HepG2 (cell line): ENCODE data around the gene WNT9A.

Experiments used
- NFIB ChIP-seq: sonication (generic); formaldehyde crosslinking; IDR thresholded peaks from 2 replicates; pipeline ENCODE4 v1.9.0; 2021; ENCODE audit warnings: missing genetic modification reagents, mild to moderate bottlenecking, borderline replicate concordance
- THAP11 ChIP-seq: IDR thresholded peaks from 2 replicates; pipeline ENCODE4 v1.6.1; 2016; ENCODE audit warnings: missing biosample characterization, missing genetic modification reagents
- U2AF1 ChIP-seq: fragments of 200-400 bp; formaldehyde crosslinking; optimal IDR thresholded peaks from 2 replicates; pipeline ENCODE3; 2017; ENCODE audit warnings: mild to moderate bottlenecking, low read depth, low read length
- ZNF326 ChIP-seq: sonication (generic); formaldehyde crosslinking; IDR thresholded peaks from 2 replicates; pipeline ENCODE4 v1.4.0; 2020; ENCODE audit warnings: missing genetic modification reagents, borderline replicate concordance
- TF ChIP-seq, protein P1 (sequence below): sonication (generic); formaldehyde crosslinking; IDR thresholded peaks from 2 replicates; pipeline ENCODE4 v1.5.0; 2020; ENCODE audit warnings: mild to moderate bottlenecking, missing genetic modification reagents, moderate library complexity

DNA sequence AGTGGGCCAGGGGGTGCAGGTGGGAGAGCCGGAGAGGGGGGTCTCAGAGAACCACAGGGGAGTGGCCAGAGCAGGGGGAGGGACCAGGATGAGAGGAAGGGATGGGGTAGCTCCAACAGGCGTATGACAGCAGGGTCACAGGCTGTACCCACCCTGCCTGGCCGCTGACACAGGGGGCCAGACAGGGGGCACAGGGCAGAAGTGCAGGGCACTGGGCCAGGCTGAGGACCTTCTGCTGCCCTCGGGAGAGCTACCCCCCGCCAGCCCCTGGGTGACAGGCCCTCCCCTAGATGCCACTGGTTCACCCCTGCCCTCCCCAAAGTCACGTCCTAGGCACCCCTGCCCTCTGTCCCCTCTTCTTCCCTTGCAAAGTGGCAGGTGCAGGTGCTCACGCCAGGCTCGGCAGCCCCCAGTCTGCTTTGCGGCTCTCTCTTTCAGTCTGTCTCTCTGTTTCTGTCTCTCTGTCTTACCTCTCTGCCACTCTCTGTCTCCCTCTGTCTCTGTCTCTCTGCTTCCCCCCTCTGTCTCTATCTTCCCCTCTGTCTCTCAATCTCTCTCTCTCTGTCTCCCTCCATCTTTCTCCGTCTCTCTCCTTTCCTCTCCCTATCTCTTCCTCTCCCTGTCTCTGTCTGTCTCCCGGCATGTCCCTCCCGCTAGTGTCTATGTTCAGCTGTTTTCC lies 48.5 kb downstream of the WNT9A start:
- TF ChIP-seq, protein P1, sequence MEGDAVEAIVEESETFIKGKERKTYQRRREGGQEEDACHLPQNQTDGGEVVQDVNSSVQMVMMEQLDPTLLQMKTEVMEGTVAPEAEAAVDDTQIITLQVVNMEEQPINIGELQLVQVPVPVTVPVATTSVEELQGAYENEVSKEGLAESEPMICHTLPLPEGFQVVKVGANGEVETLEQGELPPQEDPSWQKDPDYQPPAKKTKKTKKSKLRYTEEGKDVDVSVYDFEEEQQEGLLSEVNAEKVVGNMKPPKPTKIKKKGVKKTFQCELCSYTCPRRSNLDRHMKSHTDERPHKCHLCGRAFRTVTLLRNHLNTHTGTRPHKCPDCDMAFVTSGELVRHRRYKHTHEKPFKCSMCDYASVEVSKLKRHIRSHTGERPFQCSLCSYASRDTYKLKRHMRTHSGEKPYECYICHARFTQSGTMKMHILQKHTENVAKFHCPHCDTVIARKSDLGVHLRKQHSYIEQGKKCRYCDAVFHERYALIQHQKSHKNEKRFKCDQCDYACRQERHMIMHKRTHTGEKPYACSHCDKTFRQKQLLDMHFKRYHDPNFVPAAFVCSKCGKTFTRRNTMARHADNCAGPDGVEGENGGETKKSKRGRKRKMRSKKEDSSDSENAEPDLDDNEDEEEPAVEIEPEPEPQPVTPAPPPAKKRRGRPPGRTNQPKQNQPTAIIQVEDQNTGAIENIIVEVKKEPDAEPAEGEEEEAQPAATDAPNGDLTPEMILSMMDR, result no peak
- TF ChIP-seq NFIB (CRISPR knock-in tag) (no peak), ZNF326 (CRISPR knock-in tag) (no peak), THAP11 (CRISPR knock-in tag) (no peak), U2AF1 (no peak)
